GM18520 (cell line): ENCODE results near the gene NDRG2.

Experiments used
- ATAC-seq: cut with Tn5 transposase; IDR thresholded peaks from one replicate; pipeline ENCODE4 v1.9.1; 2021; ENCODE audit not compliant: unreplicated experiment

The NDRG2 gene

DNA sequence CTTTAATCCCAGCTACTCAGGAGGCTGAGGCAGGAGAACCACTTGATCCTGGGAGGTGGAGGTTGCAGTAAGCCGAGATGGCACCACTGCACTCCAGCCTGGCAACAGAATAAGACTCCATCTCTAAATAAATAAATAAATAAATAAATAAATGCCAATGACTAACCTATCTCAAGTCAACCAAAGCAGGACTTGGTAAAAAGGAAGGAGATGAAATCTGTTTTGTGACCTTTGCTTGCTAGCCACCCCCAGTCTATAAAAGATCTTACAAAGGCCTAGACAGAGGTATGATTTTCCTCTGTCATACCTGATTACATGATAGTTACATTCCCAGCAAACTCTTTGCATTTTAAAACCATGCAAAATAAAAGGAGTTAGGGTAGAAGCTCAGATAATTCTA is 48.6 kb downstream of the NDRG2 start:
- ATAC-seq, result no peak

DNA sequence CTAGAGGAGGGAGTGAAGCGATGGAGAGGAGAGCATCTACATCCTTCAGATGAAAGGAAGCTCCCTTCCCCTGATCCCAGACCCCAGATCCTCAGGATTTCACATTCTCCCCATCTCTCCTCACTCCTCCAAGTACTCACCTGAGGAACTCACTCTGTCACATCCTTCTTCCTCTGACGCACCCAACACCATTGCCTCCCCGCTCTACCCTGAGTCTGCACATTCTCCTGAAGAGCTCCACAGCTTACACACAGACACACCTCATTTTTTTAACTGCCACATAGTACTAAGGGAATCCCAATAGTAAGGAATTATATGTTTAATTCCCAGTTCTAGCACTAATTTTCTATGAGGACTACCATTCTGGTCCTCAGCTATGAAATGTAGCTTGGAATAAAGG is 51.4 kb downstream of the NDRG2 start:
- no peak for ATAC-seq

DNA sequence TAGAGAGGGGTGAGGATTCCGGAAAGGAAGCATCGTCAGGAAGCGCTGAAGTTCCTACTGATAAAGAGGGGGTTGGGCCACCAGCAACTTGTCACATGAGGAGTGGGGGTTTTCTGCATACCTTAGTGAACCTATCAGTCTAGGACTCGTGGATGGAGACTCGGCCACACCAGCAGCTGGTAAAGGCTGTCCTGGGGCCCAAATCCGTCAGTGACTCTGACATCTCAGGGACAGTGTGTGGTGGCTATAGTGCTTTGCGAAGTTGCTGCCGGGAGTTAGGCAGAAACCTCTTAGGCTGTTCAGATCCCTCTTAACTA is 53.2 kb downstream of the NDRG2 start:
- ATAC-seq, result peak; percentile 10

DNA sequence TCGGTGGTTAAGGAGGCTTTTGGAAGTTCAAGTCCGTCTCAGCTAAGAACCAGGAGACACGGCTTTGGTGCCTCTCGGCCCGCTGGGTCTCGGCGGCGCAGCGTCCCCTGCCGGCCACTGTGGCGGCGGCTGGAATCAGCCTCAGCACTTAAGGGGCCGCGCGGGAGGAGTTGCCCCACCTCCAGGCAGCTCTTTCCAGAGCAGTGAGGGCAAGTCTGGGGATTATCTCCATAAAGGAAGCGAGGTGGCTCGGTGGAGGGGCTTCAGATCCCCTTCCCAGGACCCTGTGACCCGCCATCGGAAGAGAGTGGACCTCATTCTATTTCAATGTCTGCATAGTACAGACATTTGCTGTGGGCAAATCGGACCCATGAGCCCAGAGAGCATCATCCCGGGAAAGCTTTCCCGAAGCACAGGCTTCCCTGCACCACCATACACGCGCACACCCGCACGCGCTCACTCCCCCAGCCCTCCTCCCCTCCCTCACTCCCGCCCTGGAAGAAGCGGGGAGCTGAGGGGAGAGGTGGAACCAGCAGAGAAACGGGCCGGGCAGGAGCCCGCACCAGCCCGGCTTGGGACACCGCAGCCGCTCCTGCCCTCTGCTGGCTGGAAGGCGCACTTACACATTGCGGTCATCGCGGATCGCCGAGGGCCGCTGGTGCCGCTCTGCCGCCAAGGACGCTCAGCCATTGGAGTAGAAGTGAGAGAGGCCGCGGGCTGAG is 53.7 kb downstream of the NDRG2 start:
- peak; percentile 66 for ATAC-seq

DNA sequence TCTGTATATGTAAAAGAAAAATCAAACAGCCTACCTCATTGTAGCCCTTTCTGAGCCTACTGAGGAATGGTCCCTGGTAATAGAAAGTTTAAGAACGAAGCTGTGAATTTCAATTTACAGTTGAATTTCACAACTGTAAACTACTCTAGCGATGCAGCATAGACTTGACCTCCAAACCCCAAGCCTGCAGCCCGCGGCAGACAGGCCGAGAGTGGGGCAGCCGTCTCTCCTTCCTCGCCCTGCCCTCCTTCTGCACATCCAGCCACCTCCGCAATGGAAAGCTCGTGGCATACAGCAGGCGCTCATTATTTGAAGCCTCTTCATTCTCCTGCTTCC is 54.2 kb downstream of the NDRG2 start:
- no peak for ATAC-seq

DNA sequence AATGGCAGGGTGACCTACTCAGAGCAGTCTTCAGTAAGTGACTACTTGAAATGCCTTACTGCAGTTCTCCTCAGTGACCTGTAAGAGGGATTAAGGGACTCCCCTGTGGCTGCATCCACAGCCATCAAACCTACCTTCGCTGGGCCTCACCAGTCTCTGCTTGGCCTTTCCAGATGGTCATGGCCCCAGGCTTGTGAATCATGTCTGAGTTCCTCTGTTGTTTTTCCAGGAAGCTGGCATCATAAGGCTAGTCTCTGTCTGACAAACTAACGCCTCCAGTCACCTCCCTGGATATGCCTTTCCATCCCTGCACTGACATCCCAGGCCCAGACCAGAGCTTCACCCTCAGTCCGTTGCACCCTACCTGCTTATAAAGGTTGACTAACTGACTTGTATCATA is 55.5 kb downstream of the NDRG2 start:
- no peak for ATAC-seq
